ENCODE data around the gene RTL9. TPM values are rescaled to one million over a fixed set of nuclear protein-coding genes. Genes with fewer than 3 reads are reported as not detected.
"Not testable (repeated sequence)": the region's sequence is repeated elsewhere in the genome, so short reads cannot be mapped to it uniquely, and the experiment has no call there.

RTL9 gene
- total RNA-seq, 1 donor from 2014 or later = 0.37 TPM

GRCh38 chrX:110321081-110321480 lies 37.6 kb upstream of the RTL9 start:
- no peak for TF ChIP-seq CTCF (conservative IDR thresholded peaks at IDR 0.05)
- peaks cover 20% of the 10 kb centered on the region for H3K4me1 Mint-ChIP-seq
- H3K36me3 Mint-ChIP-seq (ENCODE audit: low read depth) = no peaks in the 10 kb centered on the region
- no peak for DNase-seq (ENCODE audit: low read depth, low spot score)
- H3K27me3 Mint-ChIP-seq (ENCODE audit: low read depth) = peaks cover 43% of the 10 kb centered on the region
- H3K27ac Mint-ChIP-seq (ENCODE audit: unreplicated experiment) = no peak overlapping the region
- no peak overlapping the region for H3K4me3 Mint-ChIP-seq
- no peaks in the 10 kb centered on the region for H3K9me3 Mint-ChIP-seq

- H3K4me1 Mint-ChIP-seq = peaks cover 14% of the 10 kb centered on the region
- H3K4me3 Mint-ChIP-seq = no peak overlapping the region
- peaks cover 43% of the 10 kb centered on the region for H3K27me3 Mint-ChIP-seq (ENCODE audit: low read depth)
- DNase-seq (ENCODE audit: low read depth, low spot score) = no peak
- no peak for TF ChIP-seq CTCF (conservative IDR thresholded peaks at IDR 0.05)
- H3K27ac Mint-ChIP-seq (ENCODE audit: unreplicated experiment) = no peak overlapping the region
- H3K36me3 Mint-ChIP-seq (ENCODE audit: low read depth) = no peaks in the 10 kb centered on the region
- no peaks in the 10 kb centered on the region for H3K9me3 Mint-ChIP-seq
Measured at GRCh38 chrX:110321670-110322069, 37.0 kb upstream of the RTL9 start.

DNA sequence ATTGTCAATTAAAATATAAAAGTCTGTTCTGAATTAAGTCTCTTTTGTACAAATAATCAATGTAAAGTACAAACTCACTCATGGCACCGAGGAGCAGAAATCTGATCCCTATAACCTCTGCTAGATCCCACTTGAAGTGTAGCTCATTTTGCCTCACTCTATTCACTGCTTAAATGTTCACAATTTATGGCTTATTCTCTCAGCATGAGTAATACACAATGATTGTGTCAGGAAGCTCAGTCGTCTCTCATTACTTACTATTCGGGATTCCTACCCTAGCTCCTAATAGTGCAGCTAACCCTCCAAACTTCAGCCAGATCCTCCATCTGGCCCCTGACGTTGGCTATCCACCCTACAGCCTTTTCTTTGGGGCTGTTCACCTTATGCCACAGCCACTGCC lies 36.0 kb upstream of the RTL9 start:
- peaks cover 9% of the 10 kb centered on the region for H3K4me1 Mint-ChIP-seq
- no peaks in the 10 kb centered on the region for H3K36me3 Mint-ChIP-seq (ENCODE audit: low read depth)
- H3K9me3 Mint-ChIP-seq = no peaks in the 10 kb centered on the region
- H3K27ac Mint-ChIP-seq (ENCODE audit: unreplicated experiment) = no peak overlapping the region
- no peak overlapping the region for H3K4me3 Mint-ChIP-seq
- DNase-seq (ENCODE audit: low read depth, low spot score) = no peak
- no peak for TF ChIP-seq CTCF (conservative IDR thresholded peaks at IDR 0.05)
- H3K27me3 Mint-ChIP-seq (ENCODE audit: low read depth) = peaks cover 38% of the 10 kb centered on the region

GRCh38 chrX:110326712-110327111 lies 31.9 kb upstream of the RTL9 start:
- H3K27me3 Mint-ChIP-seq (ENCODE audit: low read depth) = peaks cover 8% of the 10 kb centered on the region
- H3K36me3 Mint-ChIP-seq (ENCODE audit: low read depth) = no peaks in the 10 kb centered on the region
- no peak for TF ChIP-seq CTCF (conservative IDR thresholded peaks at IDR 0.05)
- DNase-seq (ENCODE audit: low read depth, low spot score) = no peak
- no peaks in the 10 kb centered on the region for H3K9me3 Mint-ChIP-seq
- H3K4me3 Mint-ChIP-seq = no peak overlapping the region
- no peaks in the 10 kb centered on the region for H3K4me1 Mint-ChIP-seq
- H3K27ac Mint-ChIP-seq (ENCODE audit: unreplicated experiment) = no peak overlapping the region

GRCh38 chrX:110327336-110327735 lies 31.3 kb upstream of the RTL9 start:
- no peaks in the 10 kb centered on the region for H3K36me3 Mint-ChIP-seq (ENCODE audit: low read depth)
- no peaks in the 10 kb centered on the region for H3K4me1 Mint-ChIP-seq
- no peak overlapping the region for H3K4me3 Mint-ChIP-seq
- no peak for TF ChIP-seq CTCF (conservative IDR thresholded peaks at IDR 0.05)
- H3K27me3 Mint-ChIP-seq (ENCODE audit: low read depth) = peaks cover 4% of the 10 kb centered on the region
- no peaks in the 10 kb centered on the region for H3K9me3 Mint-ChIP-seq
- H3K27ac Mint-ChIP-seq (ENCODE audit: unreplicated experiment) = no peak overlapping the region
- DNase-seq (ENCODE audit: low read depth, low spot score) = no peak

GRCh38 chrX:110328613-110329012 lies 30.0 kb upstream of the RTL9 start:
- H3K4me1 Mint-ChIP-seq; DNase-seq (ENCODE audit: low read depth, low spot score); H3K9me3 Mint-ChIP-seq; H3K4me3 Mint-ChIP-seq; H3K27ac Mint-ChIP-seq (ENCODE audit: unreplicated experiment); H3K27me3 Mint-ChIP-seq (ENCODE audit: low read depth); H3K36me3 Mint-ChIP-seq (ENCODE audit: low read depth): not testable (repeated sequence)
